GM19372 (cell line): Measurements from ENCODE around the gene PAK6.

Experiments used
- ATAC-seq: cut with Tn5 transposase; IDR thresholded peaks from one replicate; pipeline ENCODE4 v1.9.1; 2021; ENCODE audit warnings: mild to moderate bottlenecking, low read depth, moderate library complexity; ENCODE audit not compliant: unreplicated experiment

Gene PAK6

GRCh38 chr15:40287968-40288367, 49.1 kb downstream of the PAK6 start:
- ATAC-seq: no peak

- ATAC-seq: no peak
Measured at GRCh38 chr15:40289140-40289775, 50.4 kb downstream of the PAK6 start.

GRCh38 chr15:40290545-40290917, 51.7 kb downstream of the PAK6 start:
- no peak for ATAC-seq

GRCh38 chr15:40290918-40291574, 52.2 kb downstream of the PAK6 start:
- ATAC-seq: no peak

GRCh38 chr15:40292246-40292645, 53.4 kb downstream of the PAK6 start:
- no peak for ATAC-seq

- no peak for ATAC-seq
Measured at GRCh38 chr15:40293006-40293405, 54.1 kb downstream of the PAK6 start.

GRCh38 chr15:40293905-40294895, 55.3 kb downstream of the PAK6 start:
- no peak for ATAC-seq

- ATAC-seq: no peak
Measured at GRCh38 chr15:40295297-40295696, 56.4 kb downstream of the PAK6 start.

- ATAC-seq: no peak
Measured at GRCh38 chr15:40295877-40296560, 57.2 kb downstream of the PAK6 start.

- no peak for ATAC-seq
Measured at GRCh38 chr15:40296561-40297230, 57.8 kb downstream of the PAK6 start.

GRCh38 chr15:40297356-40297755, 58.5 kb downstream of the PAK6 start:
- no peak for ATAC-seq

GRCh38 chr15:40298216-40298935, 59.5 kb downstream of the PAK6 start:
- ATAC-seq: no peak

GRCh38 chr15:40300367-40300766, 61.5 kb downstream of the PAK6 start:
- ATAC-seq: no peak

GRCh38 chr15:40300771-40301170, 61.9 kb downstream of the PAK6 start:
- no peak for ATAC-seq

GRCh38 chr15:40301467-40302179, 62.8 kb downstream of the PAK6 start:
- no peak for ATAC-seq

- no peak for ATAC-seq
Measured at GRCh38 chr15:40302288-40302886, 63.5 kb downstream of the PAK6 start.

GRCh38 chr15:40302981-40303380, 64.1 kb downstream of the PAK6 start:
- no peak for ATAC-seq

- ATAC-seq: no peak
Measured at GRCh38 chr15:40303576-40303975, 64.7 kb downstream of the PAK6 start.
